Measurements from ENCODE around the gene GPD1.

GPD1 gene

GRCh38 chr12:50099302-50100008, 4.4 kb upstream of the GPD1 start:
- no peak overlapping the region for H3K4me3 ChIP-seq (ENCODE audit: low read depth, low read length)
- no peak for TF ChIP-seq CTCF (conservative IDR thresholded peaks at IDR 0.05; ENCODE audit: low read depth, low read length)
- peak; percentile 16 for DNase-seq (ENCODE audit: low read depth)

DNA sequence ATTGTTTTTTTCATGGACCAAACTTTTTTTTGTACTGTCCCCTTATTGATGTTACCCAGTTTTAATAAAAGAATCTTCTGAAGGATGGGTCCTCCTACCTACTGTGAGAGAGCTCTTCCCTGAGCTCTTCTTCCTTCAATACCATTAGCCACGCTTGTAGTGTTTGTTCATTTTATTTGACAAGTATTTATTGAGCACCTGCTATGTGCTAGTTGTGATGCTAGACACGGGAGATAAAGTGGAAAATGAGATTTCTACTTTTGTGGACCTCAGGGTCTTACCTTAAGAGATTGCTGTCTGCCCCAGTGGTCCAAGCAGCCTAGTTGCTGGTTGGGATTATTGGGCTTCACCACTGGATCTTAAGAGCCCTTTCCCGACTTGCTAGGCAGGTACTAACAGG, 3.2 kb upstream of the GPD1 start:
- no peak for DNase-seq (ENCODE audit: low read depth)
- no peak for TF ChIP-seq CTCF (conservative IDR thresholded peaks at IDR 0.05; ENCODE audit: low read depth, low read length)
- H3K4me3 ChIP-seq (ENCODE audit: low read depth, low read length): no peak overlapping the region

DNA sequence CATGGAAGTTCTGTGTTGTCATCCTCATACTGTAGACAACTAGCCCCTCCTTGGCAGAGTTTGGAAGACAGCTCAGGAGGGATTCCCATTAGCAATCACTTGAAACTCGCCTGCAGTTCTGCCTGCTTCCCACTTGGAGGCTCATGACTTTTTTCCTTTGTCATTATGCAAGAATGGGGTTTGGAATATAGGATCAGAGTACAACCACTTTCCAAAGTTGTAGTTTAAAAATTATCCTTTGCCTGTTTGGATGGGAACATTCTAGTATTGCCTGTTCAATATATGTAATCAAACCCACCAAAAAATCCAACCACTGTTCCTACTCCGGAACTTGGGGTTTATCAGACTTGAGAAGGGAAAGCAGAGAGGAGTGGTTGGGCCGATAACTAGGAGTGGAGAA, 2.1 kb upstream of the GPD1 start:
- peak; percentile 72 for TF ChIP-seq CTCF (conservative IDR thresholded peaks at IDR 0.05; ENCODE audit: low read depth, low read length)
- peak; percentile 78 for DNase-seq (ENCODE audit: low read depth)
- no peak overlapping the region for H3K4me3 ChIP-seq (ENCODE audit: low read depth, low read length)

- no peak overlapping the region for H3K4me3 ChIP-seq (ENCODE audit: low read depth, low read length)
- no peak for TF ChIP-seq CTCF (conservative IDR thresholded peaks at IDR 0.05; ENCODE audit: low read depth, low read length)
- DNase-seq (ENCODE audit: low read depth): no peak
These were observed 1.7 kb upstream of the GPD1 start for GRCh38 chr12:50102131-50102531.

GRCh38 chr12:50102646-50103309, 1.0 kb upstream of the GPD1 start:
- H3K4me3 ChIP-seq (ENCODE audit: low read depth, low read length): no peak overlapping the region
- TF ChIP-seq CTCF (conservative IDR thresholded peaks at IDR 0.05; ENCODE audit: low read depth, low read length): no peak

DNA sequence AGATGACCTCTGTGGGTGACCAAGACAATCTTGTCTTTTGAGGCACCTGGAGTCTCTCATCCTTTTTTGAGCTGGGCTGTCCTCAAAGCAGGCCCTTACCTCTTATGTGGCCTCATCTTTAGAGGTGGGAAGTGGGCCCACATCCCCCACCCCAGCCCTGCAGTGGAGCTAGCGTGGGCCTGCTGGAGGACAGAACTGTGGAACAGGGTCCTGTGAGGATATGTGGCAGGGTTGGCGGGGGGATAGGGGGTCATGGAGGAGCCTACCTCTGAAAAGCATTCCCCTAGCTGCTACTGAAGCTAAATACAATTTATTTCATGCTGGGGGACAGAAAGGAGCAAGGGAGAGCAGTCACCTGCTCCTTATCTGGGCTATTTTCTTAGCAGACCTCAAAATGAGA, 457 bp upstream of the GPD1 start:
- DNase-seq (ENCODE audit: low read depth): no peak
- TF ChIP-seq CTCF (conservative IDR thresholded peaks at IDR 0.05; ENCODE audit: low read depth, low read length): no peak
- no peak overlapping the region for H3K4me3 ChIP-seq (ENCODE audit: low read depth, low read length)

More at GRCh38 chr12:50102646-50103309, 1.0 kb upstream of the GPD1 start:
- no peak for DNase-seq (ENCODE audit: low read depth)
